Measurements from ENCODE around the gene PSMD5. TPM values are rescaled to one million over a fixed set of nuclear protein-coding genes. Genes with fewer than 3 reads are reported as not detected.

The PSMD5 gene
- total RNA-seq, result 49.9 and 54.0 TPM in 2 replicates

GRCh38 chr9:120842685-120843485 is at the start of gene PSMD5:
Gene PSMD5, minus strand, starts transcription at chr9:120842922. Its CDS starts 13 bp downstream, at chr9:120842909.
- intact Hi-C loops (cut with micrococcal nuclease), result loop anchor here (1.0 to 5.0 kb wide), 10 partner anchors 25 to 358 kb away; partner anchors contain the start of genes CNTRL, FBXW2, MEGF9 and PHF19

GRCh38 chr9:120891884-120892747 is 49.4 kb upstream of the PSMD5 start:
- intact Hi-C loops (cut with micrococcal nuclease), result loop anchor here (1.0 to 2.0 kb wide), 5 partner anchors 13 to 183 kb away; no protein-coding TSS in a partner anchor

GRCh38 chr9:120891245-120891883 is 48.6 kb upstream of the PSMD5 start:
- intact Hi-C loops (cut with micrococcal nuclease), result loop anchor here (1.0 to 2.0 kb wide), 2 partner anchors 13 to 48 kb away; no protein-coding TSS in a partner anchor

GRCh38 chr9:120890320-120891244 is 47.9 kb upstream of the PSMD5 start:
- intact Hi-C loops (cut with micrococcal nuclease), result loop anchor here (1.0 to 2.0 kb wide), 5 partner anchors 14 to 47 kb away; partner anchors contain the start of gene TRAF1

- intact Hi-C loops (cut with micrococcal nuclease), result loop anchor here (1.0 to 2.0 kb wide), 4 partner anchors 13 to 42 kb away; partner anchors contain the start of gene TRAF1
Observed at GRCh38 chr9:120889606-120890271, 47.0 kb upstream of the PSMD5 start.

GRCh38 chr9:120888626-120889025 is 45.9 kb upstream of the PSMD5 start:
- intact Hi-C loops (cut with micrococcal nuclease), result no loop called here

DNA sequence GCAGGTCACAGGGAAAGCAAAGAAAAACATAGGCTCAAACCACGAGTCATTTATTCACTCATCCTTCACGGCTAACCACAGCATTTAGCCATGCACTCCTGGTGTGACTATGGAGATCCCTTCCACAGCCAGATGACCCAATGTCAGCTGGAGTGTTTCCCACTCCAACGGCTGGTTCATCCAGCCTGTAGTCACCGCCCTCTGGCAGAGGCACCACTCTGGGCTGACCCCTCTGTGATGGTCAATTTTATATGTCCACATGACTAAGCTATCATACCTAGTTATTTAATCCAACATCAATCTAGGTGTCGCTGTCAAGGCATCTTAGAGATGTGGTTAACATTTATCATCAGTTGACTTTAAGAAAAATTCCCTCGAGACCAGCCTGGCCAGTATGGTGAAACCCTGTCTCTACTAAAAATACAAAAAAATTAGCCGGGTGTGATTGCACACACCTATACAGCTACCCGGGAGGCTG is 43.8 kb upstream of the PSMD5 start:
- intact Hi-C loops (cut with micrococcal nuclease), result no loop called here

DNA sequence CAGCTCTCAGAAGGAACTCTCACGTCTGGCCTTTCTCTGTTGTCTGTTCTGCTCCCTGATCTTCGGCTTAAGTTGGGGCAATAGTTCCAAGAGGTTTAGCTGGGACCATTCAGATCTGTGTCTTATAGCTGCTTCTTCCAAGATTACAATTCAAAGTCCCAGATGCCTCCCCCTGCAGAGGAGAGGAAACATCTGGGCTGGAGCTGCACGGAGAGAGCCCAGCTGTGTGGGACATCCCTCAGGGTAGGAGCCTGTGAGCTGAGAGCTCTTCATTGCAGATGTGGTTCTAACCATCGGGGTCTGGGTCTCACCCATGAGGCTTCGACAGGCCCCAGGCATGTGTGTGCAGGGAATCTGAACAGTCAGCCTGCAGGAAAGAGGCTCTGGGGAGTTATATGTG is 43.2 kb upstream of the PSMD5 start:
- intact Hi-C loops (cut with micrococcal nuclease), result no loop called here

- intact Hi-C loops (cut with micrococcal nuclease), result no loop called here
Observed at GRCh38 chr9:120885457-120885856, 42.7 kb upstream of the PSMD5 start.

- intact Hi-C loops (cut with micrococcal nuclease), result no loop called here
Observed at GRCh38 chr9:120883608-120883996, 40.9 kb upstream of the PSMD5 start.

- intact Hi-C loops (cut with micrococcal nuclease), result no loop called here
Observed at GRCh38 chr9:120882935-120883607, 40.3 kb upstream of the PSMD5 start.

DNA sequence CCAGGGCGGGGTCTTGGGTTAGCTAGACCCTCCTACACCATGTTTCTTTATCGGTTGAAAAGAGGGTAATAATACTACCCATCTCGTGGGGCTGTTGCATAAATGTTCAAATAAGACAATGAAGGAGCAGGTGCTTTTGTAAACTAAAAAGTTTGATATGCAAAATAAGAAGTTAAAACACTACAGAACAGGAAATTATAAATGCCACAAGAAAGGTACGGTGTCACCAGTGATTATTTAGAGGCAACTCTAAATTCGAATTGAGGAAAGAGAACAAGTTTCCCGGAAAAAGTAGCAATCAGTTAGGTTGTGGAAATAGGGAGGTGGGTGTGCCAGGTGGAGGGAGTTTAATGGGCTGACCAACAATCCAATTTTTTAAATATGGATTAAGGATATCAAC is 36.7 kb upstream of the PSMD5 start:
- intact Hi-C loops (cut with micrococcal nuclease), result loop anchor here (1.0 to 5.0 kb wide), 2 partner anchors 13 to 297 kb away; partner anchors contain the start of gene CDK5RAP2

DNA sequence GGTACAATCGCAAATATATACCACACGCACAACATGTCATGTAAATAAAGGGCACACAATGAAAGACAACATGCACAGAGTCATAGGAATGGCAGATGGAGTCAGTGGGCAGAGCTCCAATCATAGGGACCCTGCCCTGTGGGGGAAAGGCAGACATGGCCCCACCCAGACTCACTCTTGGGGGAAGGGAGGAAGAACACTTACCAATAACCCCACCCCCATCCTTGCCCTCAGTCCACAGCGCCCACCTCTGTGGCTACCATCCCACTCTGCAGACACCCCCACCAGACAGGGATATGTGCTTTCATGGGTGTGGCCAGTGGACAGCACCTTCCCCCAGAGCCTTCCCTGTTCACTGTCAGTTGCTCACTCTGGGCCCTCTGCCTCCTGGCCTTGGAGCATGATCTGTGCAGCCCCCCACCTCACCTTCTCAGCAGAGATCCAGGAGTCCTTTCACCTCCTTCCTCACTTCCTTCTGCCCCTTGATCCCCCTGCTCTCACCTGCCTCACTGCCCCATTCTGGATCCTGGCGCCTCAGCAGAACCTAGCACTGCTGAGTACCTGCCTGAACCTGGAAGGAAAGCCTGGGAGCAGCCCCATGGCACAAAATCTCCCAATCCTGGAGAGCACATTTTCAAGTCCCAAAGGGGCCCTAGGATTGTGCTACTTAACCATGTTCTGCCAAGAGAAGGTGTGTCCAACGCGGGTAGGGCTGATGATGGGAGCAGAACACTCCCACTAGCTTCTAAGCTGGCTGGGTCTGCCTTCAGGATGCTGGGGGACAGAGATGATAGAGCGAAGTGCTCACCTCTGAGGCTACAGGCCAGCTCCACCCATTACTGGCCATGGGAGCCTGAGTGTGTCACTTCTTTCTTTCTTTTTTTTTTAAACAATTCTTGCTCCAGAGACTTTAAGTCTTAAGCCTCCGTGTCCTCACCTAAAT is 35.7 kb upstream of the PSMD5 start:
- intact Hi-C loops (cut with micrococcal nuclease), result loop anchor here (1.0 to 5.0 kb wide), 2 partner anchors 14 to 296 kb away; partner anchors contain the start of gene CDK5RAP2

DNA sequence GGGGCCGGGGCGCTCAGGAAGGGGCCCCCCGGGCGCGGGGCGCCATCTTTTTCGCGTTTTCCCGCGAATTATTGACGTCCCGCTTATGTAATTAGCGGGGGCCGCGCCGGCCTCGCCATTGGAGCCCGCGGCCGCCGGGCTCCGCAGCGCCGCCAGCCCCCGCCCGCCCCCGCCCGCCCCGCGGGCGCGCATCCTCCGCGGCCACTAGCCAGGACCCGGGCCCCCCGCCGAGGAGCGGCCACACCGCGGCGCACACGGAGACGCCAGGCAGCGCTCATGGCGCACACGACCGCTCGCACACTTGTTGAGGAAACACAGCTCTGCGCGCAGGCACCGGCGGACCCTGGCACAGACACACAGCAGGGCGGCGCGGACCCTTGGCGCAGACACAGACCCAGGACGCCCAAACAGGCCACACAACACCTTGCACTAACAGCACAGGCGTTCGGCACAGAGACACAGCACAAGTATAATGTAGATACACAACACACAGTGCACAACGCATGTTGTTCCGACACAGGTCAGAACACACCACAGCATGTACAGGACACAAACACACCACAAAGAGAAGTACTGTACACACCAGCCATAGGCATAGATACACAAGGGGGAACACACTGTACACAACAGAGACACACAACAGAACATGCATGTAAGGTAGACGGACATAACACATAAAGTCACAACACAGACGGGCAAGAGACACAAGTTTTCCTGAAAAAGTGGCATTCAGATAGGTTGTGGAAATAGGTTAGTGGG is 34.7 kb upstream of the PSMD5 start:
- intact Hi-C loops (cut with micrococcal nuclease), result loop anchor here (1.0 to 5.0 kb wide), 4 partner anchors 35 to 295 kb away; partner anchors contain the start of genes CDK5RAP2, CNTRL and PSMD5

- intact Hi-C loops (cut with micrococcal nuclease), result loop anchor here (1.0 to 5.0 kb wide), 8 partner anchors 9 to 295 kb away; partner anchors contain the start of genes CDK5RAP2, CNTRL, PSMD5 and TRAF1
Observed at GRCh38 chr9:120876842-120877240, 34.1 kb upstream of the PSMD5 start, which contains the start of gene PHF19. Gene PHF19, minus strand, starts transcription at chr9:120877188. Its CDS starts 2,447 bp downstream, at chr9:120874741.
